ENCODE measurements around the gene ACADSB.
A peak's percentile ranks its signal among the peaks of the same experiment; 100 is the strongest.

ACADSB gene

GRCh38 chr10:122993797-122994336 lies 14.9 kb upstream of the ACADSB start:
- H3K36me3 Mint-ChIP-seq (ENCODE audit: low read depth): peaks cover 52% of the 10 kb centered on the region
- H3K4me1 Mint-ChIP-seq (ENCODE audit: low read depth): peaks cover 3% of the 10 kb centered on the region
- H3K4me3 Mint-ChIP-seq: no peak overlapping the region
- H3K27ac Mint-ChIP-seq: no peak overlapping the region
- H3K9me3 Mint-ChIP-seq: no peaks in the 10 kb centered on the region
- H3K27me3 Mint-ChIP-seq: no peaks in the 10 kb centered on the region

DNA sequence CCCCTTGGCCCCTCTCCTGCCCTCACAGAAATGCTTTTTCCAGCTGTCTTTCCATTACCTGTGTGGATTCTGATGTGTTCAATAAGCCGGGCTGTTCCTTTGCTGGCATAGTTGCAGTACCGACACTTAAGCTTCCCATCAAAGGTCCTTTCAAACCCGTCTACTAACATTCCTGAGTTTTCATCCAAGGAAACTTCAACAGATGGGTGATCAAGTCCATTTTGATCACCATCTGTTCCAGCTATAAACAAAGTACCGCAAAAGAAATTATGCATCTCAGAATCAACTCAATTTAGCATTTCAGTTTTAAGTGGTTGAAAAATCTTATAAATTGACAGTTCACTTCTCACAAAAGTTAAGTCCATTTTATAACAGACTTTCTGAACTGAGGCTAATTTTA lies 12.9 kb upstream of the ACADSB start:
- H3K4me3 Mint-ChIP-seq: no peak overlapping the region
- no peaks in the 10 kb centered on the region for H3K27me3 Mint-ChIP-seq
- H3K36me3 Mint-ChIP-seq (ENCODE audit: low read depth): peaks cover 52% of the 10 kb centered on the region
- no peak overlapping the region for H3K27ac Mint-ChIP-seq
- peaks cover 17% of the 10 kb centered on the region for H3K4me1 Mint-ChIP-seq (ENCODE audit: low read depth)
- no peaks in the 10 kb centered on the region for H3K9me3 Mint-ChIP-seq

DNA sequence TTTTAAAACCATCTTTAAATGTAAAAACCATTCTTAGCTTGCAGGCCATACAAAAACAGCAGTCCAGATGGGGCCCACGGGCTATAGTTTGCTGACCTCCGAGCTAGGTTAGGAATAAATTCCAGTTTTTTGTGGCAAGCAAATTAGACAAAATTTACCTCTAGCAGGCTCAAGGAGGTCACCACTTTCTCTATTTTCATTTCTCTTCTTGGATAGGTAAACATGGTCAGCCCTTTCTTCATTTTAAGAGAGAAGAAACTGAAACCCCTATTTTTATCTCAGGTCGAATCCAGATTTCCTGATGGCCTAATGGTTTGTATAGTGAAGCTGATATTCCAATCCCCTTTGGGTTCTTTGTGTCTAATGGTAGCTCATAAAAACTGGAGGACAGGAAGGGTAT lies 10.9 kb upstream of the ACADSB start:
- peaks cover 23% of the 10 kb centered on the region for H3K4me1 Mint-ChIP-seq (ENCODE audit: low read depth)
- H3K27me3 Mint-ChIP-seq: no peaks in the 10 kb centered on the region
- H3K36me3 Mint-ChIP-seq (ENCODE audit: low read depth): peaks cover 58% of the 10 kb centered on the region
- no peak overlapping the region for H3K27ac Mint-ChIP-seq
- H3K9me3 Mint-ChIP-seq: no peaks in the 10 kb centered on the region
- H3K4me3 Mint-ChIP-seq: no peak overlapping the region

GRCh38 chr10:122998360-122998917 lies 10.4 kb upstream of the ACADSB start:
- Mint-ChIP-seq H3K36me3 (ENCODE audit: low read depth) (peaks cover 58% of the 10 kb centered on the region), H3K27ac (no peak overlapping the region), H3K4me1 (ENCODE audit: low read depth) (peaks cover 23% of the 10 kb centered on the region), H3K4me3 (no peak overlapping the region), H3K27me3 (no peaks in the 10 kb centered on the region), H3K9me3 (no peaks in the 10 kb centered on the region)

DNA sequence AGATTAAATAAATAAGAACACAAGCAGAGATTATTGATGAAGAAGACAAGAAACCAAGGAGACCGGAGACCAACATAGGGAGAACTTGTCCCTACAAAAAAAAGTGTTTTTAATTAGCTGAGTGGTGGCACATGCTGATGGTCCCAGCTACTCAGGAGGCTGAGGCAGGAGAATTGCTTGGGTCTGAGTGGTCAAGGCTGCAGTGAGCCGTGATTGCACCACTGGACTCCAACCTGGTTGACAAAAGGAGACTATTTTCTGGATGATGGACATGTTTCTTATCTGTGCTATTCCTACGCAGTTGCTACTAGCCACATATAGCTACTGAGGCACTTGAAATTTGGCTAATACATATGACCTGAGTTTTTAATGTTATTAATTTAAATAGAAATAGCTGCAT lies 9.9 kb upstream of the ACADSB start:
- H3K27ac Mint-ChIP-seq: no peak overlapping the region
- no peak overlapping the region for H3K4me3 Mint-ChIP-seq
- H3K9me3 Mint-ChIP-seq: no peaks in the 10 kb centered on the region
- peaks cover 28% of the 10 kb centered on the region for H3K4me1 Mint-ChIP-seq (ENCODE audit: low read depth)
- peaks cover 57% of the 10 kb centered on the region for H3K36me3 Mint-ChIP-seq (ENCODE audit: low read depth)
- H3K27me3 Mint-ChIP-seq: no peaks in the 10 kb centered on the region

DNA sequence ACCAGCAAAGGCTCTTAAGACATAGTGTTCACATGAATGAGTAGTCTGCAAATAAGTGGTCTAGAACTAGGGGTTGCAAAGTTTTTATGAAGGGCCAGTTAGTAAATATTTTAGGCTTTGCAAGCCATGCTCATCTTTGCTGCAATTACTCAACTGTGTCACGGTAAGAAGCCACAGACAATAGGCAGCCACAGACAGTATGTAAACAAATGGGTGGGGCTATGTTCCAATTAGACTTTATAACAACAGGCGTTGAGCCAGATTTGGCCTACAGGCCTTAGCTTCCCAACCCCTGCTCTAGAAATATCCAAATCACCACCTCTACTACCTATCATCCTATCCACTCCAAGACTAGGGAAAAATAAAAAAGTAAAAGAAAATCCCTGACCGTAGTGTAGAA lies 9.5 kb upstream of the ACADSB start:
- Mint-ChIP-seq H3K9me3 (no peaks in the 10 kb centered on the region), H3K27me3 (no peaks in the 10 kb centered on the region), H3K27ac (no peak overlapping the region), H3K4me3 (no peak overlapping the region), H3K36me3 (ENCODE audit: low read depth) (peaks cover 53% of the 10 kb centered on the region), H3K4me1 (ENCODE audit: low read depth) (peaks cover 31% of the 10 kb centered on the region)

DNA sequence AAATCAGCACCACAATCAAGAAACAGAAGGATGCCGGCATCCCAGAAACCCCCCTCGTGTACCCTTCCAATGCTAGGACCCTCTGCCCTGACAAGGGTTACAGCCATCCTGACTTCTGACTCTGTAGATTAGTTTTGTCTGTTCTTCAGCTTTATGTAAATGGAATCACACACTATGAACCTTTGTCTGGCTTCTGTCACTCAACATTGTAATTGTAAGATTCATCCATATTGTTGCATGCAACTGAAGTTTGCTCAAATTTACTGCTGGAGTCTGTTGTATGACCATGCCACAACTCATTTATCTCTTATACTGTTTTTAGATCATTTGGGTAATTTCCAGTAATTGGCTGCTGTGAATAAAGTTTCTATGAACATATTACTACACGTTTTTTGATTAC lies 8.7 kb upstream of the ACADSB start:
- Mint-ChIP-seq H3K36me3 (ENCODE audit: low read depth) (peaks cover 47% of the 10 kb centered on the region), H3K27ac (peak overlapping the region; percentile 61), H3K27me3 (no peaks in the 10 kb centered on the region), H3K4me1 (ENCODE audit: low read depth) (peaks cover 32% of the 10 kb centered on the region), H3K4me3 (no peak overlapping the region), H3K9me3 (no peaks in the 10 kb centered on the region)

- Mint-ChIP-seq H3K27me3 (no peaks in the 10 kb centered on the region), H3K9me3 (no peaks in the 10 kb centered on the region), H3K36me3 (ENCODE audit: low read depth) (peaks cover 38% of the 10 kb centered on the region), H3K4me3 (no peak overlapping the region), H3K4me1 (ENCODE audit: low read depth) (peaks cover 44% of the 10 kb centered on the region), H3K27ac (peak overlapping the region; percentile 4)
Observed at GRCh38 chr10:123001370-123001769, 7.4 kb upstream of the ACADSB start.

DNA sequence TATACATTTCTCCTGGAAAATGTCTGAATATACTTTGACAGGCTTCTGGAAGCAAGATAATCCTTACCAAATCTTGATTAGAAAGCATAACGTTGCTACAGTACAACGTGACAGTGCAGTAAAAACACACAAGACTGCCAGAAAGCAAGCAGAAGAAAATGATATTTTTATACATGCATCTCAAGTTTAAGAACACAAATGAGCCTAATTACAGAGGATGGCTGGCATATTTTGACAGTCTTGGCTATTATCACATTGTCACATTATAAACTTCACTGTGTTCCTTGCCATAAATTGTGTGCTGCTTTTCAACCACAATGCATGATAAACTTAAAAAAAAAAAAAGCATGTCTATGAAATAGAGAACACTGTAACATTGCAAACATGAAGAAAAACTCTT lies 4.5 kb upstream of the ACADSB start:
- Mint-ChIP-seq H3K36me3 (ENCODE audit: low read depth) (peaks cover 19% of the 10 kb centered on the region), H3K9me3 (no peaks in the 10 kb centered on the region), H3K4me1 (ENCODE audit: low read depth) (peaks cover 64% of the 10 kb centered on the region), H3K27ac (no peak overlapping the region), H3K27me3 (no peaks in the 10 kb centered on the region), H3K4me3 (no peak overlapping the region)

DNA sequence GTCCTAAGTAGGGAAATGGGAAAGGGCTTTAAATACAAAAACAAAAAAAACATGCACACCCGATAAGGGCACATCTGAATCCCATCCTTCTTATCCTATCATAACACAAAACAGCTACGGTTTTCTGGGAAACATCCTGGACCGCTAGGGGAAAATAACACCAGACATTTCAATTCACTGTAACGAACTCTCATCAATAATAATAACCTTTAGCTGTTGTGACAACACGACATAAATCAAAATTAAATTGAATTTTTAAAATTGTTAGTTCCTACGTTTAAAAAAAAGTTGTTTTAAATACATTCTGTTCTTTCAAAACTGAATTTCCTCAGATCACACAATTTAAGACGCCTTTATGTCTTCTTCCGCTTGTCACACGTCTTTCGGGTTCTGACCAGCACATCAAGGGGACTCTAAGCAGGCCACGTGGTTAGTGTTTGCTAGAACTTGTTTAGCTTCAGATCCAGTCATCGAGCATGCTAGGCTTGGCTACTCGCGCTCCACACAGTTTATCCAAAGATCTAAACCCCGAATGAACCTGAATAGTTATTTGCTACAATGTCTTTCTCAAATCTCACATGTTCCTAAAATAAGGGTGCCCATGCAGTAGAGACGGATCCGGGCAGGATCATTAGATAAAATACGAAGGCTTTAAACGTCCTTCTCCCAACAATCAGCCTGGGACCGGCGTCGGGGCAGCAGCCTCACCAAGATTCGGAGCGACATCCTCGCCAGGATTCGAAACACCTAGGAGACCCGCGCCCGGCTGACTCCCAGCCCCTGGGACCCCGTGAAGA lies 1.1 kb upstream of the ACADSB start:
- Mint-ChIP-seq H3K27me3 (no peaks in the 10 kb centered on the region), H3K4me3 (peak overlapping the region; percentile 100), H3K36me3 (ENCODE audit: low read depth) (peaks cover 13% of the 10 kb centered on the region), H3K4me1 (ENCODE audit: low read depth) (peaks cover 59% of the 10 kb centered on the region), H3K27ac (peak overlapping the region; percentile 99), H3K9me3 (no peaks in the 10 kb centered on the region)

DNA sequence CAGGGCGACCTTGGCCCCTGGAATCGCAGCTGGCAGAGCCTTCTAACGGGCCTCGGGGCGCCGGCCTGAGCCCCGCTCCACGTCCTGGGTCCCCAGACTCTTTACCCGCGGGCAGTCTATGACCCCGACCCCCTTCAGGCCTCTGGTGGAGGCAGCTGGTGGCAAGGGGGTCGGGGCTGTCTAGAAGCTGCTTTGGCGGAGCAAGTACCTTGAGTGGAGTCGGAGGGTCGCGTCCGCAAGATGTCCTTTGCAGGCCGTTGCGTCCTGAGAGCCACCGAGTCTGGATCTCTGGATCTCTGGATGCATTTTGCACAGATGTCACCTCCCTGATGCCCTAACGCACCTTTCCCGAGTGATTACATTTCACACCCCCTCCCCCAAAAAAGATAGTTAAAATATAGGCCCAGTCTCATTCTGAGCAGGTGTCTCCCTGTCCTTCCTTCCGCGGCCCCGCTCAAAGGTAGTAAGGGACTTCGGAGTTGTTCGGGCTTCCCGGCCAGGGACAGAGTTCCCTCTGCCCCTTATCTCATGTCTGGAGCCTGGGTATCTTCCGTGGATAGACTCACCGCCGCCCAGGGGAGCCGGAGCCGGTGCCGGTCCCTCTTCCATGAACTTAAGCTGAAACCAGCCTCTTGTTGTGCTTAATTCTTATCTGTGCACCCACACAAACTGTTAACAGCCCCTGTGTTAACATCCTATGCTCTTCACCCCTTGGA lies 457 bp downstream of the ACADSB start:
- H3K27me3 Mint-ChIP-seq: no peaks in the 10 kb centered on the region
- H3K9me3 Mint-ChIP-seq: no peaks in the 10 kb centered on the region
- H3K4me1 Mint-ChIP-seq (ENCODE audit: low read depth): peaks cover 51% of the 10 kb centered on the region
- peaks cover 13% of the 10 kb centered on the region for H3K36me3 Mint-ChIP-seq (ENCODE audit: low read depth)
- H3K4me3 Mint-ChIP-seq: peak overlapping the region; percentile 100
- H3K27ac Mint-ChIP-seq: peak overlapping the region; percentile 99

- Mint-ChIP-seq H3K36me3 (ENCODE audit: low read depth) (peaks cover 13% of the 10 kb centered on the region), H3K27me3 (no peaks in the 10 kb centered on the region), H3K27ac (no peak overlapping the region), H3K4me3 (no peak overlapping the region), H3K9me3 (no peaks in the 10 kb centered on the region), H3K4me1 (ENCODE audit: low read depth) (peaks cover 31% of the 10 kb centered on the region)
Observed at GRCh38 chr10:123011987-123012386, 3.2 kb downstream of the ACADSB start.

DNA sequence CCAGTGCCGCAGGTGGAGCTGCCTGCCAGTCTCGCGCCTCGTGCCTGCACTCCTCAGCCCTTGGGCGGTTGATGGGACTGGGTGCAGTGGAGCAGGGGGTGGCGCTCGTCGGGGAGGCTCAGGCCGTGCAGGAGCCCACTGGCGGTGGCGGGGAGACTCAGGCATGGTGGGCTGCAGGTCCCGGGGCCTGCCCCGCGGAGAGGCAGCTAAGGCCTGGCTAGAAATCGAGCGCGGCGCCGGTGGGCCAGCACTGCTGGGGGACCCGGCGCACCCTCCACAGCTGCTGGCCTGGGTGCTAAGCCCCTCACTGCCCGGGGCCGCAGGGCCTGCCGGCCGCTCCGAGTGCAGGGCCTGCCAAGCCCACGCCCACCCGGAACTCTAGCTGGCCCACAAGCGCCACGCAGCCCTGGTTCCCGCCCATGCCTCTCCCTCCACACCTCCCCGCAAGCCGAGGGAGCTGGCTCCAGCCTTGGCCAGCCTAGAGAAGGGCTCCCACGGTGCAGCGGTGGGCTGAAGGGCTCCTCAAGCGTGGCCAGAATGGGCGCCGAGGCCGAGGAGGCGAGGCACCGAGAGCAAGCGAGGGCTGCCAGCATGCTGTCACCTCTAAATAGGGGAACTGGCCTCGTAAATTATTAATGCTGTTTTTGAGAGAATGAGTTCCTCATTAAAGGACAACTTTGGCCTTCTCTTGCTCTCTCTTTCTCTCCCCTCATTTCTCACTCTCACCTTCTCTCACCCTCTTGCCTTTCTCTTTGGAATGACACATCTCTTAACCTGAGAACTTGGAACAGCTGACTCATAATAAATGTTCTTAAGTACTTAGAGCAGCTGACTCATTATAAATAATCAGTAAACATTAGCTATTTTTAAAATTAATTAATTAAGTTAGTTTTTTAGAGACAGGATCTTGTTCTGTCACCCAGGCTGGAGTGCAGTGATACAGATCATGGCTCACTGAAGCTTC lies 4.9 kb downstream of the ACADSB start:
- Mint-ChIP-seq H3K36me3 (ENCODE audit: low read depth) (peaks cover 9% of the 10 kb centered on the region), H3K4me1 (ENCODE audit: low read depth) (peaks cover 19% of the 10 kb centered on the region), H3K27me3 (no peaks in the 10 kb centered on the region), H3K9me3 (no peaks in the 10 kb centered on the region), H3K4me3 (no peak overlapping the region), H3K27ac (no peak overlapping the region)

GRCh38 chr10:123014772-123015171 lies 6.0 kb downstream of the ACADSB start:
- Mint-ChIP-seq H3K27me3 (no peaks in the 10 kb centered on the region), H3K4me1 (ENCODE audit: low read depth) (peaks cover 13% of the 10 kb centered on the region), H3K4me3 (no peak overlapping the region), H3K36me3 (ENCODE audit: low read depth) (peaks cover 9% of the 10 kb centered on the region), H3K27ac (no peak overlapping the region), H3K9me3 (no peaks in the 10 kb centered on the region)
